Endothelial cell of umbilical vein (primary cell): ENCODE measurements around the gene DIRAS3. TPM values are rescaled to one million over a fixed set of nuclear protein-coding genes. Genes with fewer than 3 reads are reported as not detected.

Experiments
- BruUV-seq: library from RNA; stranded (reverse); fragments of 400-500 nt; replicated peaks from 2 replicates; lab custom pipeline; 2021; lab: Mats Ljungman, UMichigan
- CTCF ChIA-PET: fragments of 300-600, 350-600 bp; sonication (Branson Sonifier 250); formaldehyde crosslinking; loops from one replicate; lab custom pipeline; 2021; ENCODE audit warnings: antibody characterized with exemption, inconsistent platforms; lab: Charles Lee
- POLR2A ChIA-PET: fragments of 300-600, 350-600 bp; sonication (Branson Sonifier 250); formaldehyde crosslinking; loops from one replicate; lab custom pipeline; 2021; ENCODE audit warnings: antibody characterized with exemption, inconsistent platforms; lab: Charles Lee
- DNase-seq: peaks from one replicate; pipeline ENCODE4 v3.0.0-alpha.2; 2011; ENCODE audit warnings: low read depth, low spot score
- FAIRE-seq: peaks from 2 replicates; lab custom pipeline; 2011; peaks lifted over from hg19 to GRCh38; lab: Jason Lieb, UNC
- H2AFZ ChIP-seq: 2 replicates; pipeline ENCODE4 v1.6.0; 2012; ENCODE audit warnings: low read depth, low read length, control low read depth, inconsistent platforms
- H3K27ac ChIP-seq: 2 replicates; pipeline ENCODE4 v1.5.1; 2011; ENCODE audit warnings: low read depth, mild to moderate bottlenecking, control low read depth, low read length, moderate library complexity; ENCODE audit not compliant: insufficient read depth
- H3K27me3 ChIP-seq, 2 experiments: 2 replicates each; pipeline versions ENCODE4 v1.6.0 to v1.6.1; 2011; ENCODE audit warnings: low read length in 2 of 2, mixed read lengths in 1 of 2; ENCODE audit not compliant: control insufficient read depth in 2 of 2, insufficient read depth in 2 of 2
- H3K36me3 ChIP-seq, 2 experiments: 2 replicates in 1 of 2; 3 replicates in 1 of 2; pipeline ENCODE4 v1.5.1; 2011; ENCODE audit warnings: low read length in 2 of 2, mild to moderate bottlenecking in 1 of 2, moderate library complexity in 1 of 2; ENCODE audit not compliant: control insufficient read depth in 2 of 2, insufficient read depth in 2 of 2; ENCODE audit errors: extremely low read depth in 1 of 2
- H3K4me1 ChIP-seq: 3 replicates; pipeline ENCODE4 v1.5.1; 2011; ENCODE audit warnings: mild to moderate bottlenecking, low read length; ENCODE audit not compliant: control insufficient read depth, insufficient read depth; ENCODE audit errors: extremely low read depth
- H3K4me2 ChIP-seq: 2 replicates; pipeline ENCODE4 v1.6.1; 2011; ENCODE audit warnings: low read length, control low read depth, mixed read lengths; ENCODE audit not compliant: insufficient read depth
- H3K4me3 ChIP-seq, 3 experiments: fragments of 200-600 bp in 1 of 3; sonication (generic), shearing (Covaris generic) in 1 of 3; replicated peaks in 1 of 3; 2 replicates each; pipeline ENCODE4 v1.5.1; 2011 to 2016; ENCODE audit warnings: control low read depth in 3 of 3, low read length in 3 of 3, mild to moderate bottlenecking in 2 of 3, inconsistent platforms in 1 of 3, low read depth in 1 of 3, moderate library complexity in 1 of 3; ENCODE audit not compliant: insufficient read depth in 1 of 3
- H3K79me2 ChIP-seq: 2 replicates; pipeline ENCODE4 v1.6.0; 2012; ENCODE audit warnings: low read length, inconsistent platforms; ENCODE audit not compliant: control insufficient read depth, insufficient read depth
- H3K9ac ChIP-seq: replicated peaks from 2 replicates; pipeline ENCODE3; 2011; ENCODE audit warnings: low read length, control low read depth; ENCODE audit not compliant: insufficient read depth; ENCODE audit errors: extremely low read depth
- H3K9me1 ChIP-seq: replicated peaks from 3 replicates; pipeline ENCODE4 v1.6.0; 2011; ENCODE audit warnings: mild to moderate bottlenecking, low read length; ENCODE audit not compliant: control insufficient read depth, insufficient read depth; ENCODE audit errors: extremely low read depth
- H3K9me3 ChIP-seq: replicated peaks from 2 replicates; pipeline ENCODE4 v1.5.1; 2012; ENCODE audit warnings: low read length, inconsistent platforms; ENCODE audit not compliant: control insufficient read depth, insufficient read depth
- H4K20me1 ChIP-seq: replicated peaks from 2 replicates; pipeline ENCODE3; 2011; ENCODE audit warnings: mild to moderate bottlenecking, low read length; ENCODE audit not compliant: control insufficient read depth, insufficient read depth; ENCODE audit errors: extremely low read depth
- EZH2 ChIP-seq: IDR thresholded peaks from 2 replicates; pipeline ENCODE4 v1.6.1; 2012; ENCODE audit warnings: borderline replicate concordance, low read depth, mild to moderate bottlenecking, moderate library complexity, low read length, inconsistent platforms; ENCODE audit not compliant: severe bottlenecking
- FOS ChIP-seq: IDR thresholded peaks from 2 replicates; pipeline ENCODE4 v1.6.1; 2011; ENCODE audit warnings: mild to moderate bottlenecking, low read length, moderate library complexity, borderline replicate concordance; ENCODE audit not compliant: insufficient read depth
- GATA2 ChIP-seq: IDR thresholded peaks from 2 replicates; pipeline ENCODE4 v1.7.0; 2011; ENCODE audit warnings: low read depth, mild to moderate bottlenecking, moderate library complexity, mixed read lengths, low read length; ENCODE audit not compliant: insufficient read length, insufficient read depth
- JUN ChIP-seq: IDR thresholded peaks from 2 replicates; pipeline ENCODE4 v1.6.1; 2011; ENCODE audit warnings: borderline replicate concordance, low read depth; ENCODE audit not compliant: insufficient read length, insufficient read depth
- MYC ChIP-seq: IDR thresholded peaks from one replicate; pipeline ENCODE4 v1.6.1; 2011; ENCODE audit warnings: mild to moderate bottlenecking, low read depth, low read length
- POLR2A ChIP-seq: IDR thresholded peaks from 2 replicates; pipeline ENCODE4 v1.6.1; 2012; ENCODE audit warnings: low read depth, mild to moderate bottlenecking, control low read depth, low read length
- POLR2AphosphoS5 ChIP-seq: IDR thresholded peaks from 2 replicates; pipeline ENCODE4 v1.6.1; 2012; ENCODE audit warnings: low read depth, mild to moderate bottlenecking, control low read depth, low read length, moderate library complexity; ENCODE audit not compliant: insufficient read depth
- dilution Hi-C: fragments of 300-500 bp; cut with MboI; formaldehyde crosslinking; loops from one replicate; pipeline ENCODE4 v1.15.0; 2019; ENCODE audit warnings: low sequenced_read_pairs; ENCODE audit not compliant: extremely low pct_ligation_motif_present
- intact Hi-C: fragments of 100-400 bp; cut with micrococcal nuclease; formaldehyde crosslinking; loops from one replicate; pipeline ENCODE4 v1.10.0; 2022
- polyA plus RNA-seq, 4 experiments: library from polyadenylated mRNA; depleted of rRNA in 3 of 4; stranded (reverse) in 3 of 4; unstranded in 1 of 4; fragments of >200 nt; gene quantifications; 2 replicates each; pipeline versions ENCODE4 v1.2.1 to v1.2.3, GENCODE V29; 2011 to 2012; ENCODE audit warnings: missing spikeins in 1 of 4
- total RNA-seq: library from RNA; stranded (reverse); gene quantifications from 2 replicates; pipeline ENCODE4 v1.2.3, GENCODE V29; 2021
- TF ChIP-seq, protein P1 (sequence below): IDR thresholded peaks from 2 replicates; pipeline ENCODE4 v1.6.1; 2011; ENCODE audit not compliant: insufficient read depth, insufficient read length
- TF ChIP-seq, protein P2 (sequence below), 2 donors: IDR thresholded peaks; 1 replicate in 1 of 2; 2 replicates in 1 of 2; pipeline ENCODE4 v1.5.1; 2011; ENCODE audit warnings: low read length in 2 of 2, mild to moderate bottlenecking in 2 of 2, moderate library complexity in 2 of 2, control low read depth in 1 of 2, inconsistent platforms in 1 of 2, low read depth in 1 of 2; ENCODE audit not compliant: insufficient read depth in 1 of 2; ENCODE audit errors: extremely low read depth in 1 of 2

The DIRAS3 gene
- total and polyA plus RNA-seq, 2 donors (not counting 3 experiments of a cell fraction or from before 2014, with no cell fraction given) = 1.2 to 7.6 TPM

DNA sequence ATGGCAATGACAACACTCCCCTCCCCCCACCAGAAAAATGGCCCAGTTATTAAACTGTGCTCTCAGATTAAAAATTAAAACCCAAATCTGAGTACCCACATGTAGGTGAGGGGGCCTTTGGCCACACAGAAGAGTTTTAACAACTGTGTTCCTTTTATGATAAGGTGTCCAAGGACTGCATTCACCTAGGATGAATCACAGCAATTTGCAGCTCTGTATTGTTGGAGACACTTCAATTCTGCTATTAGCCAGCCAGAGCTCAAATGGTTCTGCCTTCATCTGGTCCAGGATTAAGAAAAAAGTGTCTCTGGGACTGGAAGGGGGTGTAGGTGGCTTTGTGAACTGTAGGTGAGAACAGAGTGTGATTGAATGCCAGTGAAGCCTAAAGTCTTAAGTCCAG, 43.3 kb upstream of the DIRAS3 start:
- no peaks in the 10 kb centered on the region for H3K36me3 ChIP-seq

More for the DNA sequence above, 43.3 kb upstream of the DIRAS3 start:
- Histone ChIP-seq H3K27ac (no peak overlapping the region), H3K79me2 (no peaks in the 10 kb centered on the region), H4K20me1 (no peaks in the 10 kb centered on the region), H3K4me1 (no peaks in the 10 kb centered on the region), H3K27me3 (no peaks in the 10 kb centered on the region), H2AFZ (no peak overlapping the region), H3K4me3 (no peak overlapping the region), H3K9ac (no peak overlapping the region), H3K9me3 (no peaks in the 10 kb centered on the region), H3K9me1 (no peaks in the 10 kb centered on the region), H3K4me2 (no peak overlapping the region)
- FAIRE-seq (no peak), DNase-seq (no peak)
- no peak for TF ChIP-seq POLR2A
- TF ChIP-seq GATA2 = no peak
- no peak for TF ChIP-seq POLR2AphosphoS5
- TF ChIP-seq, protein P1, sequence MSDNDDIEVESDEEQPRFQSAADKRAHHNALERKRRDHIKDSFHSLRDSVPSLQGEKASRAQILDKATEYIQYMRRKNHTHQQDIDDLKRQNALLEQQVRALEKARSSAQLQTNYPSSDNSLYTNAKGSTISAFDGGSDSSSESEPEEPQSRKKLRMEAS = no peak
- TF ChIP-seq EZH2 = no peak
- no peak for TF ChIP-seq FOS
- no peak for TF ChIP-seq MYC
- no peak for TF ChIP-seq JUN
- TF ChIP-seq, protein P2, sequence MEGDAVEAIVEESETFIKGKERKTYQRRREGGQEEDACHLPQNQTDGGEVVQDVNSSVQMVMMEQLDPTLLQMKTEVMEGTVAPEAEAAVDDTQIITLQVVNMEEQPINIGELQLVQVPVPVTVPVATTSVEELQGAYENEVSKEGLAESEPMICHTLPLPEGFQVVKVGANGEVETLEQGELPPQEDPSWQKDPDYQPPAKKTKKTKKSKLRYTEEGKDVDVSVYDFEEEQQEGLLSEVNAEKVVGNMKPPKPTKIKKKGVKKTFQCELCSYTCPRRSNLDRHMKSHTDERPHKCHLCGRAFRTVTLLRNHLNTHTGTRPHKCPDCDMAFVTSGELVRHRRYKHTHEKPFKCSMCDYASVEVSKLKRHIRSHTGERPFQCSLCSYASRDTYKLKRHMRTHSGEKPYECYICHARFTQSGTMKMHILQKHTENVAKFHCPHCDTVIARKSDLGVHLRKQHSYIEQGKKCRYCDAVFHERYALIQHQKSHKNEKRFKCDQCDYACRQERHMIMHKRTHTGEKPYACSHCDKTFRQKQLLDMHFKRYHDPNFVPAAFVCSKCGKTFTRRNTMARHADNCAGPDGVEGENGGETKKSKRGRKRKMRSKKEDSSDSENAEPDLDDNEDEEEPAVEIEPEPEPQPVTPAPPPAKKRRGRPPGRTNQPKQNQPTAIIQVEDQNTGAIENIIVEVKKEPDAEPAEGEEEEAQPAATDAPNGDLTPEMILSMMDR (IDR thresholded peaks at IDR 0.05; ENCODE audit: extremely low read depth in 1 of 2, insufficient read depth in 1 of 2, low read depth in 1 of 2, low read length in 2 of 2) = no peak
- CTCF ChIA-PET = interaction anchor here (1.1 to 2.3 kb wide), 2 partner anchors 11 to 83 kb away, joined by 3 to 5 read pairs; no protein-coding TSS in a partner anchor
- POLR2A ChIA-PET = no interaction called here
- BruUV-seq = no TSS peak
- dilution Hi-C loops (no loop called here), intact Hi-C loops (no loop called here)
